NCI-H1048 (cell line): ENCODE measurements around the gene SECISBP2L.

ENCODE experiments used
- DNase-seq: peaks from one replicate; lab custom pipeline; 2025; lab: John Stamatoyannopoulos, UW

Gene SECISBP2L

DNA sequence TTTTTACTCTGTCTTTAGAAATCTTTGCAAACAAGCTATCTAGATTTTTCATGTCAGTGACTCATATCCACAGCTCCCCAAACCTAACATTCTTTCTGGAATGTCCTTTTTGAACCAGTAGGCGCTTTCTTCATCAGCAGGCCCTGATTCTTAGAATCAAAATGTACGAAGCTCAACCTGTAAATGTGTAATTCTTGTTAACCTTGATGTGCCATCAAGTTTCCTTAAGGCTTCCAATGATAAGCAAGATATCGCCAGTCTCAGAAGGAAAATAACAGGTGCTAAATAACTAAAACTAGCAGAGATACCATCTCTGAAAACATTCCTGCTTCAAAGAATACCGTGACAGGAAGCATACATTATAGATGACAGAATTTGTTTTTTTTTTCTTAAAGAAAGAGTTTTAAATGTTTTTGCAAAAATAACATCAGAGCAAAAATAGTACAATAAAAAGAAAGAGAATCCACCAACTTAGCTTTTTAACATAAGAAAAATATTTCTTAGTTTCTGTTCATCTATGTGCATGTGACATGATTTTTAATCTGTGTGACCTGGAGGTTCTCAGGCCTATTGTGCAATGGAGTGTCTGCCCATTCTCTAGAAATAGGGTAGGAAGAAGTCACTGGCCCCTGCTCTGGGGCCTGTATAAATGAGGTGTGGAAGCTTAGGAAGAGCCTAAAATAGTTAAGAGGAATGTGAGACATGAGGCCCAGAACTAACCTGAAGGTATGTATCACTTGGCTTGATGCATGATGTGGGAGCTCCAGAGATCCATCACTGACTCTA lies 14.7 kb upstream of the SECISBP2L start:
- DNase-seq = no peak

DNA sequence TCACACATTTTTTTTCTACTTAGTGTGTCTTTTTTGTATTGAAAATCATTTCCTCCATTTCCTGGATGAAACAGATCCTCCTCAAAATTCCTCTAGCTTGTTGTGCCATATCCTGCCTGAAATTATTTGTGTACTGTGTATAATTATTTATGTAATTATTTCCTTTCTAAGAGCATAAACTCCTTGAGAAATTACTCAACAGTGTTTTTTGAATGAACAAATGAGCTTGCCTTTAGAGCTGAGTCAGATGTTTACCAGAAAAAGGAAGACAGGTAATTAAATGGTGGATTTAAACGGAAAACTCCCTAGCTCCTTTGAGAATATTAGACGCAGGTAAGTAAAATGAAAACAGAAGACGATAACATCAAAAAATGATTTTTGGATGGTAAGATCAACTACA lies 13.2 kb upstream of the SECISBP2L start:
- no peak for DNase-seq

DNA sequence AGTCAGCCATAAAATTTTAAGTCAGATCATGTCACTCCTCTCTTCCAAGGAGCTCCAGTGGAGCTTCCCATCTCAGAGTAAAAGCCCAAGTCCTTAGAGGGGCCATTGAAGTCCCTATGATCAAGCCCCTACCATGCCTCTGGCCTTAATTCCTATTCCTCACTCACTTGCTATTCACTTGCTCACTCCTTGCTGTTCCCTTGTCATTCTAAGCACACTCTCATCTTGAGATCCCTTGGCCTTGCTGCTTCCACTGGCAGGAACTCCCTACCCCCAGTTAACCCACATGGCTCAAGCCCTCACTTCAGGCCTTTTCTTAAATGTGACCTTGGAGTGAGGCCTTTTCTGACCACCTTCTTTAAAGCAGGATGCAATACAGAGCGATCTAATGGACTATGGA lies 12.3 kb upstream of the SECISBP2L start:
- DNase-seq = no peak

- DNase-seq = no peak
Measured at GRCh38 chr15:49055630-49056029, 9.4 kb upstream of the SECISBP2L start.

DNA sequence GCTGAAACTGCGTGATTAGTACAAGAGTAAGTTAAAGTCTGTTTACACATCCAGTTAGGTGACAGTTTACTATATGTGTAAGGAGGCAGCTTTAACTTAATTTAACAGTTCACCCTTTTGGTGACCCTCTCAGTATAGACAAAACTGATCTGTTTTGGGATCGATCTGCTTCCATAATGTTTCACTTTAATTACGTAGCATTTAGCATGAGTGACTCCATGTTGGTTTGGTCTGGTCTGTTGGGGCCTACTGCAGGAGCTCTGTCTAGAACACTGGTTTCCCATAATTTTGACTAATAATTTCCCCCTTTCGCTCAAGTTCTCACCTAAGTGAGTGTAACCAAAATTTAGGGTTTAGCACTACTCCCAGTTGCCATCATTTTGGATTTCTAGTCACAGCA lies 6.4 kb upstream of the SECISBP2L start:
- DNase-seq = no peak

DNA sequence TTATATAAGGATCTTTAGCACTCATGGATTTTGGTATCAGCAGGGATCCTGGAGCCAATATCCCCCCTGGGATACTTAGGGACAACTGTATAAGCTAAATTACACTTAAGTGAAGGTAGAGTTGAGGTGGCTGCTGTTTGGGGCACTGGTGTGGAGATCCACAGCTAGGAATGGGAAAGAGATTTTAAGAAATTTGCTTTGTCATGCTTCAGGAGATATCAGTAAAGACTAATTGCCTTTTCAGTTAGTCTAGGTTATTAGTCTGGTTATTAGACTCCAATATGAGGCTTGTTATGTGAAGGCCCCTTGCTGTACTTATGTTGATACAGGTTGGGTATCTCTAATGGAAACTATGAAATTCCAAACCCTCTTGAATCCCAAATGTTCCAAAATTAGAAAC lies 1.2 kb upstream of the SECISBP2L start:
- DNase-seq = no peak

- no peak for DNase-seq
Measured at GRCh38 chr15:49045751-49046219, 461 bp downstream of the SECISBP2L start.

GRCh38 chr15:49044766-49045606 lies 1.3 kb downstream of the SECISBP2L start:
- DNase-seq = no peak

DNA sequence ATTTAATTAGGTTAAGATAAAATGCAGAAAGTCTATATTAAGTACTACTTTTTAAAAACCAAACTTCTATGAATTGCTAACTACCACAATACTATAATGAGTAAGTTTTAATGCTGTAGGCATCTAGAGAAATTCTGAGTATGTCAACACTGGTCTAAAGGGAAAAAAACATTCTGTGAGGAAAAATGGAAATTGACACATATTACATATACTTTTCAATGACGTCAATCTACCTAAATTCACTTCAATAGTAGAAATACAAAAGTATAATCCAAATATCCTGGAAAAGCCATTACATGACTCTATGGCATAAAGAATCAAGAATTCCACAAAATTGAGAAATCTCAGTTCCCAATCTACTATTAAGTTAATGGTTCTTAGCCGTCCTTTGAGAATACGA lies 2.2 kb downstream of the SECISBP2L start:
- no peak for DNase-seq

GRCh38 chr15:49042165-49042564 lies 4.1 kb downstream of the SECISBP2L start:
- no peak for DNase-seq

DNA sequence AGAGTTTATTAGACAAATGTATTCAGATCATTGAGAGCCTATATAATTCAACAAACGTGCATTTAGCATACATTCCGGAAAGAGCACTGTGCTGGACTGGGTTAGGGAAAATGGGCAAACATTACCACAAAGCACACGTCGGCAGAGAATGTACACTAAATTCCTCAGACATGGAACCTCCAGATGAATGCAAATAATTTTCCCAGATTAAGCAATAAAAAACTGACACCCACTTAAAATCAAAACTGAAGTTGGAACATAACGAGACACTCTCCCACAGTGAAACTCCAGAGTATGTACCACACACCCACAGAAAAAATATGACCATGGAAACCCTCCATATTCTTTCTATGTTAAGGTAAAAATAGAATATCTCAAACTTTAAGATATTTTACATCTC lies 4.8 kb downstream of the SECISBP2L start:
- no peak for DNase-seq

DNA sequence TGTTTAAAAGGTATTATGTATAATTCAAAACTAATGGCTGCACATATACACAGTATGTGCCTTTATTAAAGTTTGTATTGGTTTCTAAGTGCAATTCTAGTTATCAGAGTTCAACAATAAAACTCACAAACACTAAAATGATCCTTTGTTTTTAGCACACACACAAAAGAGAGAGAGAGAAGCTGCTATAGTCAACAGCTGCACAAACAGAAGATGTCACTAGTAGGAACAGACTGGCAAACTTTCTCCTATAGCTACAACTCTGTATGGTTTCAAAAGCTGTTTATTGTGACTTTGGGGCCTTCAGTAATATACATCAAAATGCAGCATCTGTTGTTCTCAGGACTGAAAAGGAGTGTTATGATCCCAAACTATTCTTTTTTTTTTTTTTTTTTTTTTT lies 6.1 kb downstream of the SECISBP2L start:
- DNase-seq = no peak

GRCh38 chr15:49038382-49038781 lies 7.9 kb downstream of the SECISBP2L start:
- no peak for DNase-seq

DNA sequence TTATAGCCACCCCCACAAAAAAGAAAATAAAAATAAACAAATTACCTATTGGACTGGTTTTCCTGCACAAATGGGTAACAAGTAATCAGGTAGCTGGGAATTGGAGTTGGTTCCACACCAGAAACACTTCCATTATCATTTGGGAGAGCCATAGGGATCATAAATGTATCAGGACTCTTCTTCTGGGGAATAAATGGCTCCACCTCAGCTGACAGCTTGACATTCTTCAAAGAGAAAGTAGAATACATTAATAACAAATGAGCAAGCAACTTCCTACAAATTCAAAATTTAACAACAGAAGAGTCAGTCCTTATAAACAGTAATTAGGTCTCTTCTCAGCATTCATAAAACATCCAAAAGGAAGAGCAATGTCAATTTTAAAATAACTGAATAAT lies 8.7 kb downstream of the SECISBP2L start:
- DNase-seq = no peak

- no peak for DNase-seq
Measured at GRCh38 chr15:49036650-49037545, 9.3 kb downstream of the SECISBP2L start.

GRCh38 chr15:49035825-49036224 lies 10.4 kb downstream of the SECISBP2L start:
- no peak for DNase-seq

GRCh38 chr15:49032601-49033145 lies 13.6 kb downstream of the SECISBP2L start:
- no peak for DNase-seq

GRCh38 chr15:49031804-49032203 lies 14.4 kb downstream of the SECISBP2L start:
- no peak for DNase-seq

GRCh38 chr15:49026700-49027099 lies 19.5 kb downstream of the SECISBP2L start:
- DNase-seq = no peak

DNA sequence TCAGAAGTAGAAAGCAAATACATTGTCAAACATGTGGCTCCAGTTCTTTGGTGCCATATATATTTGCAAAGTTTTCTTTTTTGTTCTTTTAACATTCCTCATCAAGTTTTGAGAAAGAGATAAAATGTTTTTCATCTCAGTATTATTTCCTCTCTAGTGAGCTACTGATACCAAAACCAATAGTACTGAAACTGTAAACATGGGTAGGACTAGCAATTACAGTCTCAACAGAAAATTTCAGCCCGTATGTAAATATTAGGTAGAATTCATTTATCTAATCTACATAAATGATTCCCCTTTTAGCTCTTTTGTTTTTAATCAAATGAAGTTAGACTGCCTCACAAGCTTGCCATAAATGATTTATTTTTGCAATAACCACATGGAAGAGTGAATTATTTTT lies 21.4 kb downstream of the SECISBP2L start:
- no peak for DNase-seq

DNA sequence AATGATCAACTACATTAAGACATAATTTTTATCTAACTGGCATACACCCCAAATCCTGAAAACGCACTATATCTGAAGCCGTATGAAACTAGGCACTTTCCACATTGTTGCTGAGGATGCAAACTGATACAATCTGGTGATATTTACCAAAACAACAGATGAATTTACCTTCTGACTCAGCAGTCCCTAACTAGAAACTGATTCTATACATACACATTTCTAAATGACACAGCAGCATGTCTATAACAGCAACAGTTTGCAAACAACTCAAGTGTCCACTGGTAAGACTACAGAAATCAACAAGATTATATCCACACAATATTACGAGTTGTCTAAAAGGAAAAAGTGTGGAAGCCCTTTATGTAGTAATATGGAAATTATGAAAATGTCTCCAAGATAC lies 22.9 kb downstream of the SECISBP2L start:
- DNase-seq = no peak

- no peak for DNase-seq
Measured at GRCh38 chr15:49015896-49016295, 30.4 kb downstream of the SECISBP2L start.
